Epidermal melanocyte (primary cell): ENCODE data around the gene NMNAT2.

ENCODE experiments used
- DNase-seq: peaks from one replicate; pipeline ENCODE4 v3.0.0; 2011; ENCODE audit warnings: low spot score; ENCODE audit not compliant: insufficient read length

Gene NMNAT2

GRCh38 chr1:183215936-183216335 lies 202.2 kb downstream of the NMNAT2 start:
- DNase-seq = no peak

GRCh38 chr1:183215076-183215720 lies 203.0 kb downstream of the NMNAT2 start:
- DNase-seq = no peak

- no peak for DNase-seq
Observed at GRCh38 chr1:183214021-183214970, 203.9 kb downstream of the NMNAT2 start.

- DNase-seq = no peak
Observed at GRCh38 chr1:183212870-183213269, 205.3 kb downstream of the NMNAT2 start.

- no peak for DNase-seq
Observed at GRCh38 chr1:183210681-183211080, 207.5 kb downstream of the NMNAT2 start.

GRCh38 chr1:183209533-183210158 lies 208.5 kb downstream of the NMNAT2 start:
- DNase-seq = peak; percentile 38

- DNase-seq = no peak
Observed at GRCh38 chr1:183206538-183207122, 211.6 kb downstream of the NMNAT2 start.

- peak; percentile 47 for DNase-seq
Observed at GRCh38 chr1:183205196-183205781, 212.9 kb downstream of the NMNAT2 start.

GRCh38 chr1:183203094-183203493 lies 215.1 kb downstream of the NMNAT2 start:
- no peak for DNase-seq

- DNase-seq = no peak
Observed at GRCh38 chr1:183200451-183200850, 217.7 kb downstream of the NMNAT2 start.

- no peak for DNase-seq
Observed at GRCh38 chr1:183199304-183199703, 218.9 kb downstream of the NMNAT2 start.

GRCh38 chr1:183198463-183198862 lies 219.7 kb downstream of the NMNAT2 start:
- DNase-seq = no peak
